GM19463 (cell line): ENCODE measurements around the gene RASGRP2.
"Not testable (repeated sequence)": the region's sequence is repeated elsewhere in the genome, so short reads cannot be mapped to it uniquely, and the experiment has no call there.

ENCODE experiments used
- ATAC-seq: cut with Tn5 transposase; IDR thresholded peaks from one replicate; pipeline ENCODE4 v1.9.1; 2021; ENCODE audit warnings: mild to moderate bottlenecking, moderate library complexity; ENCODE audit not compliant: unreplicated experiment

Gene RASGRP2

DNA sequence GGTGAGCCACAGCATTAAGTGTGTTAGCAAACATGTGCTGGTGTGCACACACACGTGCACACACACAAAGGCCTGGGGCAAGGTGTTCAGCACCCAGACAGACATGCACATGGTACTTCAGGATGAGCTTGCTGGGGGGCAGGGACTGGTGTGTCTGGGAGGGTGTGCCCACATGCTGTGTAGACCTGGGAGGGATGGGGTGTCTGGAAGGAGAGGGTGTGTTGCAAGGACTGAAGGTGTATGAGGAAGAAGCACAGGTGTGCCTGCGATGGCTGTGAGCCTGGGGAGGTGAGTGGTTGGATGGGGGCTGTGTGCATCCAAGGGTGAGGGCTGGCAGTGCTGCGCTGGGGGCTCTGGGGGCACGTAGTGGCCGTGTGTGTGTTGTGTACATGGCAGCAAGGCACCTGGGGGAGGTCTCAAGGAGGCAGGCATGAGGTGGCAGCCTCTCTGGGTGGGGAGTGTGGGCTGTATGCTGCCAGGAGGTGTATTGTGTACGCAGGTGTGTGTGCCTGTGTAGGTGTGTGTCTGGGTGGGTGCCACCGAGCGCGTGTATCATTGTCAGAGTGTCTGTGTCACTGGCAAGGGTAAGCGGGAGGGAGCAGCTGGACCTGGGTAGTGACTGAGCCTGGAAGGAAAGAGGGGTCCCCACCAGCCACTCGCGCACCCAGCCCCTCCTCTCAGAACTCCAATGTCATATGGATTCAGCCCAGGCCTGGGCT lies 23.1 kb downstream of the RASGRP2 start:
- ATAC-seq: no peak

DNA sequence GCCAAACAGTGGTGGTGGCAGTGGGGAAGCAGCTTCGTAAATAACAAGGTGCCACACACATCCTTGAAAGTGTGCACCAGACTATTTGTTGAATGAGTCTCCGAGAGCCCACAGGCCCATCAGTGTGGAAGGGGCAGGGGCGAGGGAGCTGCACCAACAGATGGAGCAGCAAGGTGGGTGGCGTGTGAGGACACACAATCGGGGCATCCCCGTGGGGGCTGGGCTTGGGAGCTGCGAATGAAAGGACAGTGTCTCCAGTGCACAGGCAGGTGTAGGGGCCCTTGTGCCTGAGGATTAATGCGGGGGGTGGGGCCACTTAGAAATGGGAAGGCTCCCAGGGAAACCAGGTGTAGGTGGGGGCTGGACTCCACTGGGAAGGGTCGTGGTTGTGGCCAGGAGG lies 23.8 kb downstream of the RASGRP2 start:
- no peak for ATAC-seq

DNA sequence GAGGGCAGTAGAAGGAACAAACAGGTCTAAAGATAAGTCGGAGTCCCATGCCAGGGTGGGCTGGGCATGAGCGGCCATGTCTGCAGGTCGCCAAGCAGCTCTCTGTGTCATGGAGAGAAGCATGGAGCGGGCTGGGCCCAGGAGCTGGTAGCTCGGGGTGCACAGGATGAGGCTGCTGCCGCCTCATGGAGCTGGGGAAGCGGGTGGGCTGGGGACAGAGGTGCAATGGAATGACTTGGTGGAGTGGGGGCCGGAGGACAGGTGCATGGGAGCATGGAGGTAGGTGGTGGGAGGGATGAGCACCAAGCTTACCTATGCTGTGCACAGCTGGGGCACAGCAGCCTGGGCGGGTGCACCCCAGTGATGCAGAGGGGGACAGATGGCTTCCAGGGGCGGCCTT lies 24.5 kb downstream of the RASGRP2 start:
- ATAC-seq: no peak

DNA sequence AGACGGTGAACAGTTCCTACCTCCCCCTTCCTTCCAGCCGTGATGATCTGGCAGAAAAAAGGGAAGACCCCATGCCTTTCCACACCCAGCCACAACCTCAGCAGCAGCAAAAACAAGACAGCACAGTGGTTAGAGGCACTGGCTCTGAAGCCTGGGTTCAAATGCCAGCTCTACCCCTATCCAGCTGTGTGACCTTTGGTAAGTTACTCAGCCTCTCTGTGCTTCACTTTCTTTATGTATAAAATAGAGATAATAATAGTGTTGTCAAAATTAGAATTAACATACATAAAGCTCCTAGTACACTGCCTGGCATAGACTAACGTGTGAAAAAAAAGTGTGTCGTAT lies 25.2 kb downstream of the RASGRP2 start:
- no peak for ATAC-seq

DNA sequence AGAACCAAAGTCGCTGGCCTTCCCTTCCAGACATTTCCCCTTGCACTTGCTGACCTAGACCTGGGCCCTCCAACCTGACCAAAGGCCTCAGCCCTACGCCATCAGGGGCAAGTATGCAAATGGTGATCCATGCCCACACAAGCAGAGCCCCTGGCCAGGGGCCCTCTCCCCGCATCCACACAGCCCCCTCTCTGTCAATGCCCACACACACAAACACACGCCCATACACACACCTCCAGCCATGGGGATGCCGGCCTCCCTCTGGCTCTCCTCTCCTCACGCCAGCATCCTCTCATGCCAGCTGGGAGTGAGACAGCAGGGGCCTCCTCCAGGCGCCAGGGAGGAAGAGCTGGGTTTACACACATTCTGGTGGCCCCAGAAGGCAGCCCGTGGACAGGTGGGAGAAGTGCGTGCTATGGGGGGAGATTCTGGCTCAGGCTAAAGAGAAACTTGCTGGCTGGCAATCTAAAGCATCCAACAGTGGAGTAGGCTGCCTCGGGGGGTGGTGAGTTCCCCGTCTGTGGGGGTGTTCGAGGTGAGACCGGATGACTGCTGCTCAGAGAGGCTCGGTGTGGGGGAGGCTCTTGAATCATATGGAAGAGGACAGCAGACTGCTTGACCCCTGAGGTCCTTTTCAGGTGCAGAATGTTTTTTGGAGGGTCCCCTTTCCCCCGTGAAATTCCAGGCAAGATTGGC lies 25.7 kb downstream of the RASGRP2 start:
- no peak for ATAC-seq

DNA sequence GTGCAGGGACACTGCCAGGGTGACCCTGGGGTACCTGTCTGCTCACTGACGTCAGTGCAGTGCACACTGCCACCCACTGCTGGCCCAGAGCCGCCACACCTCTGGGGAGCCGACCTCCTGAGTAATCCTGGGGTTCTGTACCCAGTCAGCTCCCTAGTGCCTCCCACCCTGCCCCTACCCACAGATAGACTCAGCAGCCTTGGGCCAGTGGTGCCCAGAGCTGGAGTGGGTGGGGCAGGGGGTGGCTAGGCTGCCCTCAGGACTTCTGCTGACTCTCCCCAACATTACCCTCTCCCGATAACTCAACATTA lies 26.7 kb downstream of the RASGRP2 start:
- no peak for ATAC-seq

DNA sequence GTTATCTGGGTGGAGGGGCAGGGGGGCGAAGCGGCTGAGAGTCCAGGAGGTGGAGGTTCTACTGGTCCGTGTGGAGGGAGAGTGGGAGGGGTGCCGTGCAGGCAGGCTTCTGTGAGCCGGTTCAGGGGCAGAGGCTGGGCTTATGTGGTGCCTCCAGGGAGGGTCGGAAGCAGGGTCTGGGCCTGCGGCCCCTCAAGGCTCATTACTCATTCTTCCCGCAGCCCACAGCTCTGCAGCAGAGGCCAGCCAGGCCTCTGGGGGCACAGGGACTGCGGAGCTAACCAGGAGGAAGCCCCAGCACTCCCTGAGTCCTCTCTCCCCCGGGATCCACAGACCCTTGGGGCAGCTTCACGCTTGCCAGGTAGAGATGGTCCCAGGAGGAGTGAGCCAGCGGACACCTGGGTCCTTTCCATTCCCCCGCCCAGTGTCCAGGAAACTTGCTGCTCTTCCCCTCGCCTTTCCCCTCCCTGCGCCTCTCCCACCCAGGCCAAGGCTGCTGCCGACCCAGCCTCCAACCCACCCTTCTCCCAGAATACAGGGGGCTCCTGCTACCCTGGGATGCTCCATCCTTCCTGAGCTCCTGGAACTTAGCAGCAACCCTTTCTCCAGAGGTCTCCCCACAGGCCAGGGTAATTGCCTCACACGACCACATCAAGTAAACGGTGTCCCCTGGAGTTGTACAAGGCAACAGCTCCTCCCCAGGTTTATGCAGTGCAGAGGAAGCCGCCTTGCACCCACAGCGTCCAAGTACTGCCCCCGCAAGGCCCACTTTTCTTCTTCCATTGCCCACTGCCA lies 27.3 kb downstream of the RASGRP2 start:
- no peak for ATAC-seq

DNA sequence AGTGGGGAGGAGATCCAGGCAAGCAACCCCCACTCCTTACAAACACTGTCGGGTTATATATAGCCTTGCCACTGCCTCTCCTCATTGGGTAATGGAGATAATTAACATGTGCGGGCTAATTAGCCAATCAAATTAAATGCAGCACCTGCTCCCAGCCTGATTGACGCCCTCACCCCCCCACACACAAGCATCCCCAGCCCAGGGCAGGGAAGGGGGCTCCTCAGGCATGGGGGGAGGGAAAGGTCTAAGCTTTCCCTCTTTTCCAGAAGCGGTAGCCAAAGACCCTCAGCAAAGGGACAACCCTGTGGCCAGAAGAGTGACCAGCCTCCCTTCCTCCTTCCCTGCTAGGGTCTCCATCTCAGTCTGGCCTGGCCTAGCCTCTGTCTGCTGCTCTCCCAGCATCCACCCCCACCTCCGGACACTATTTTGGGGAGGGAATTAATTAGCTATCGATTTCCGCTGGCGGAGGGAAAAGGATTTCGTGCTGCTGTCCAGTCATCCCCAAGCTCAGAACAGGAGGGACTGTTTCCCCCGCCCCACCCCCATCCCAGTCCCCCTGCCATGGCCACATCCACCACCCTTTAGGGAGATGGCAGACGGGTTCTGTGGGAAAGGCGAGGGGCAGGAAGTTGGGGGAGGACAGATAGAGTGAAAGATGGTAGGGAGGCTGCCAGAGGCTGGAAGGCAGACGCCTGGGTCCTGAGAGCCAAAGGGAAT lies 28.0 kb downstream of the RASGRP2 start:
- no peak for ATAC-seq

DNA sequence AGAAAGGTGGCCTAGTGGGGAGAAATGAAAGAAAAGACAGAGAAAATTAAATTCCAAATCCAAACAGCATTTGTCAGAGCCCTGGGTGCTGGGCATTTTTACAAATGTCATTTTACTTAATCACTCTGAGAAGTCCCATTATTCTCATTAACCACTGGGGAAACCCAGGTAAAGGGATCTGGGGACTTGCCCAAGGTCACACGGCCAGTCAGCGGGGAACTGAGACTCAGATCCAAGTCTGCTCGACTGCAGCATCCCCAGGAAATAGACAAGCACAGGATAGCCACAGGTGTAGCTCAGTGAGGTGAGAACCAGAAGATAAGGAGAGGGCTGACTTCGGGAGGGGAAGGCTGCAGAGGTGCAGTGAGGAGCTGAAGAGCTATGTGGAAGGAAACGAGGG lies 28.8 kb downstream of the RASGRP2 start:
- ATAC-seq: no peak

DNA sequence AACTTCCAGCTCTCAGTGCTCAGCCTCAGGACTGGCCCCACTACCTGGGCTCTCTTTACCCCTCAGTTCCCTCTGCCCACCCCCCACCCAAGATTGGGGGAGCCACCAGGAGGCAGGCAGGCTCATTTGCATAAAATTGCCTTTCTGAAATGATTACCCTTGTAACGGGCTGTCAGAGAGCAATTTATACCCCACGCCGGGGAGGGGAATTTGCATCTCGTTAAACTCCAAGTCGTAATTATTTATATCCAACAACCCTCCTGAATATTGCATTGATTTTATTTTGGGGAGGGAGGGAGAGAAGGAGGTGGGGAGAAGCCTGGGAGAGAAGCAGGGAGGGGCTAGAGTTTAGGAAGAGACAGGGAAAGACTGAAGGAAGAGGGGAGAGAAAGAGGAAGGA lies 29.3 kb downstream of the RASGRP2 start:
- ATAC-seq: no peak

DNA sequence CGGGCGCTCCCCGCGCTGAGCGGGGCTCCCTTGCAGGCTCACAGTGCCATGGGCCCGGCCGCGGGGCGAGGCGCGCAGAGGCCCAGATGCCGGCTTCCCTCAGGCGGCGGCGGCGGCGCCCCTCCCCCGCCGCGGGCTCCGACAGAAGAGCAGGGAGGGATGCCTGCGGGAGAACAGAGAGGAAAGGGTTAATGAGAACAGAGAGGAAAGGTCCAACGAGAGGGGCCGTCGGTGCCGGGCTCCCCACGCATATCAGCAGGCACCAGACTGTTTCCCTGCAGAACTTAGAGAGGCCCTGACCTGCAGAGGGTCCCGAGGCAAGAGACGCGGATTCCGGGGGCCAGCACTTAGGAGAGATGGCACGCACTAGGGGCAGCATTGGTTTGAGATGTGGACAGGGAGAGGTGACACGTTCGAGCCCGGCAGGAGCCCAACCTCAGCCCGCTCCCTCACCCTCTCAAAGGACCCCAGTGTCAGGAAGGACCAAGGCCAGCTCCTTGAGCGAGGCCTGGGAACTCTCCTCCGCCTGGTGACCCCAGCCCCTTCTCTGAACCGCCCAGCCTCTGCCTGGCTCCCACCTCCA lies 30.1 kb downstream of the RASGRP2 start:
- ATAC-seq: no peak

DNA sequence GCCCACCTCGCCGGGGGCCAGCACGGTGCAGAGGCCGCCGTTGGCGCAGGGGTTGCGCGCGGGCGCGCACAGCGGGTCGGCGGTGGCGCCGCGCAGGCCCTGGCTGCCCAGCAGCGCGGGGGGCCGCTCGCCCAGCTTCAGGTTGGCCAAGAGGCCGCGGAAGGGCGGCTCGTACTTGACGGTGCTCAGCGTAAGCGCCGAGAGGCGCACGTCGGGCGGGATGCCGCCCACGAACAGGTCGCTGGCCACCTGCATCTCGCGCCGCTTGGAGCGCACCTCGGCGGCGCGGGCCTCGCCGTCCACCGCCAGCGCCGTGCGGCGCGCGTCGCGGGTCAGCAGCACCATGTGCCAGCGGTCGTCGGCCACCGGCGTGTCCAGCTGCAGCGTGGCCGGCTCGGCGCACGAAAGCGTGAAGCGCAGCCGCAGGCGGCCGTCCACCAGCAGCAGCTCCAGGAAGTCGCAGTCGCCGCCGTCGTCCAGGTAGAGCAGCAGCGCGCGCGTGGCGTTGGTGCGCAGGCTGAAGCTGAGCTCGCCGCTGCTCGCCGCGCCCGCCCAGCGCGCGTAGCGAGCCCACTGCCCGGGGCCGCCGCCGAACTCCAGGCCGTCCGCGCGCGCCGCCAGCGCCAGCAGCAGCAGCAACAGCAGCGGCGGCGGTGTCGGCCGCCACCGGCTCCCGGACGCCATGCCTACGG lies 30.8 kb downstream of the RASGRP2 start:
- no peak for ATAC-seq

DNA sequence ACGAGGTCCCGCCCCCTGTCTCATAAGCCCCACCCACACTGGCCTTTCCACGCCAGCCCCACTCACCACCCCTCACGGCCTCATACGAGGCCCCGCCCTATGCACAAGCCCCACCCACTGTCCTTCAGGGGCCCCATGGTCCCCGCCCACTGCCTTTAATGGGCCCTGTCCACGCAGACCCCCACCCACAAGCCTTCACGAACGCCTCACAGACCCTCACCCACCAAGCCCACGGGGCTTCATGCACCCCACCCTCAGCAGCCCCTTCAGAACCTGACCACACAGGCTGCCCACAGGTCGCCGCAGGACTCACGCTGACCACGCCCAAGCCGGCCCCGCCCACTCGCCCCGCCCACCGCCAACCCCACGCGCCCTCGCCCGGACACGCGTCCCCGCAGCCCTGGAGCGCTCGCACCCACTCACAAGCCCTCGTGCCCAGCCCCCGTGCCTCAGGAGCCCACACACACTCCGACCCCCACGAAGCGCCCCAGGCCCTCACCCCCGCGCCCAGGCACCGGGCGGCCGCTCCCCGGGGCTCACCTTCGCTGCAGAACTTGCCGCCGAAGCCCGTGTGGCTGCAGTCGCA lies 31.4 kb downstream of the RASGRP2 start:
- ATAC-seq: no peak

DNA sequence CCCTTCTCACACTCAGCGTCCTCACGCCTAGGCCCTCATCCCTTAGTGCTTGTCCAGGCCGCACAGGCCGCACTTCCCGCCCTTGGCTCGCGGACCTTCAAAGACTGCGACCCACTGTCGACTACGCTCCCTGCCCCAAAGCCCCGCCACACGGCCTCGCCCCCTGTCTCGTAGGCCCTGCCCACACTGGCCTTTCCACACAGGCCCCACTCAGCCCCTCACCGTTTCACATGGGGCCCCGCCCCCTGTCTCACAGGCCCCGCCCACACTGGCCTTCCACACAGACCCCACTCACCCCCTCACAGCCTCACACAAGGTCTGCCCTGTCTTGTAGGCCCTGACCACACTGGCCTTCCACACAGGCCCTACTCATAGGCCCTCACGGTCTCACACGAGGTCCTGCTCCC lies 32.0 kb downstream of the RASGRP2 start:
- ATAC-seq: no peak

DNA sequence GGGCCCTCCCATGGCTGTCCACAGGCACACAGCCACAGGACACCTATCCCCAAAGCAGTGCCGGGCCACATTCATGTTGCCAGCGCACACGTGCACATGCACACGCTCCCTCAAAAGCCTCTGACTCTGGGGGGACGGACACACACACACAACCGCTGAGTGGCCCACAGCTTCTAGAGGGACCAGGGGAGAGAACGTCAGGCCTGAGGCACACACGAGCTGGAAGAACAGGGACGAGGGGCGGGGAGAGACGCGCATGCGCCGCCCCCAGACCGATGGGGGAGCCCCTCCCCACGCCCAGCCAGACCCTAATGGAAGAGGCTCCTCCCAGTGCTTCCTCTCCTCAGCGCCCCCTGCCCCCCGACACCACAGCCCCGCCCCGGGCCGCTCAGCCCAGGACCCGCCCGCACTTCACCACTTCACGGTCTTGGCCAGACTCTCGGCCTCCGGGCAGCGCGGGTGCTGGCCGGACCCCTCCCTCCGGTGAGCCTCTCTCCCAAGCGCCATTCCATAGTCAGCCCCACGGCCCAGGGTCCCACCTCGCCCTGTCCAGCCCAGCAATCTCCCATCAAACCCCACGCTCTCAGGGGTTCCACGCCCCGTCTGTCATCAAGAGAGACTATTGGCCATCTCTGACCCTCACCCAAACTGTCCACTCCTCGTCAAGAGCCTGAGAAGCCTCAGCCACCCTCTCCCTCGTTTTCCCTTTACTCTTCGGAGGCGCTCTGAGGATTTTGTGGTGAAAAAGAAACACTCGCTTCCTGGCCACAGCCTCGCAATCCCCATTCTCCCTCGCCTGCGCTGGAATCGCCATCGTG lies 32.6 kb downstream of the RASGRP2 start:
- ATAC-seq: no peak

DNA sequence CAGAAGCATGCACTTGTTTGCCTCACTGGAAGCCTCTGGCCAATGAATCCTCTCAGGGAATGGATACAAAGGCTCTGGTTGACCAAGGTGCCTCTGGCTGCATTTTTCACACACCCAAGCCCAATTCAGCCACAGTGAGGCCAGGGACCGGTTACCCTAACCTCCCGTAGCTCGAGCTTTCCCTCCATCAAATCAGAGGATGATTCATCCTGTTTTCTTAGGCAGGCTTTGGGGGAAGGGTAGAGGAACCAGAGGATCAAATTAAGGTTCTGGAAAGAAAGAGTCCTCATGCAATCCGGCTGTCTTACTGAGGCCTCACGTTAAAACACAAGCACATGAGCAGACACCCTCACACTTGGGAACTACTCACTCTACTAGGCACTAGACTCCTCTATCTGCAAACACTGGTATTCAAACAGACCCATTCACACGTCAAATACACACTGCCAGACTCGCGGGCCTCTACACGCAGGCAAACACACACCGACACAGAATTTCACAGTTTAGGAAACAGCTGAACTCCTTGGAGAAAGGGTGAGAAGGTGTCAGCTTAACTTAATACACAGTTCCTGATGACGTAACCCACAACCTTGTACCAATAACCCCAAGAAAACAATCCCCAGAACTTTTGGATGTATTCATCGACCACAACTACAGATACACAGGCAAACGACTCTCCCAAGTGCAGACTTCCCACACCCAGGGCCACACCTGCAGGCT lies 33.4 kb downstream of the RASGRP2 start:
- ATAC-seq: no peak

DNA sequence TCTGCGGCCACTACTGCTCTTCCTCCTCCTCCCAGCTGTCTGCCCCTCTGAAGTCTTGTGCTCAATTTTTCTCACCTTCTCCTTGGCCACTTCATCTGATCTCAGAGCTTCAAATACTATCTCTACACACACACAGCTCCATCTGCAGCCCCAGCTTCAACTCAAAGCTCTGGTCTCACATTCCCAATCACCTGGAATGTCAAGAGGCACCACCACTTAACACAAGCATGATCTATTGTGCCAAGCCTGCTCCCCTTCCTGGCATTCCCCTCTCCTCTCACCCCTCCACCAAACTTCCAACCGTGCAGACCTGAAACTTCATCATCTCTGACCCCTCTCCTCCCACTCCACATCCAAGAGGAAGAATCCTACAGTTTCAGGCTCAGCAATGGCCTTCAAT lies 38.4 kb downstream of the RASGRP2 start:
- ATAC-seq: no peak

DNA sequence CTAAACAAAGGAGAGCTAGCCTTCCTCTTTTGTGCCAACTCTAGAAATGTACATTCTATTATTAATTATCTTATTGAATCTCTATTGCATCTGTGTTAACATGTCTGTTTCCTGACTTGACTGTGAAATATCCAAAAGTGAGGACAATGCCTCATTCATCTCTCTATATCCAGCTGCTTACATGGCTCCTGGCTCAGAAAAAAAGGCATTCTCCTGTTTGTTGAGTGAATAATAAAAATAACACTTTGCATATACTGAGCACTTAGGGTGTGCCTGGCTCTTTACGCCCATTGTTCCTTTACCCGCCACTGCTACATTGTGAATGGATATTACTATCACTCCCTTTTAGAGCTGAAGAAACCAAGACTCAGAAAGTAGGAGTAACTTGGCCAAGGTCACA lies 40.9 kb downstream of the RASGRP2 start:
- no peak for ATAC-seq

DNA sequence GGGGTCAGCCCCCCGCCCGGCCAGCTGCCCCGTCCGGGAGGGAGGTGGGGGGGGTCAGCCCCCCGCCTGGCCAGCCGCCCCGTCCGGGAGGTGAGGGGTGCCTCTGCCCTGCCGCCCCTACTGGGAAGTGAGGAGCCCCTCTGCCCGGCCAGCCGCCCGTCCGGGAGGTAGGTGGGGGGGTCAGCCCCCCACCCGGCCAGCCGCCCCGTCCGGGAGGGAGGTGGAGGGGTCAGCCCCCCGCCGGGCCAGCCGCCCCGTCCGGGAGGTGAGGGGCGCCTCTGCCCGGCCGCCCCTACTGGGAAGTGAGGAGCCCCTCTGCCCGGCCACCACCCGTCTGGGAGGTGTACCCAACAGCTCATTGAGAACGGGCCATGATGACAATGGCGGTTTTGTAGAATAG lies 42.0 kb downstream of the RASGRP2 start:
- ATAC-seq: not testable (repeated sequence)
